Fibroblast of skin of left biceps (primary cell): ENCODE data around the gene ENGASE.

Experiments used
- DNase-seq, 2 experiments: peaks; one replicate each; pipeline ENCODE4 v3.0.0-alpha.2; 2013; ENCODE audit warnings: low read depth in 2 of 2

ENGASE gene

DNA sequence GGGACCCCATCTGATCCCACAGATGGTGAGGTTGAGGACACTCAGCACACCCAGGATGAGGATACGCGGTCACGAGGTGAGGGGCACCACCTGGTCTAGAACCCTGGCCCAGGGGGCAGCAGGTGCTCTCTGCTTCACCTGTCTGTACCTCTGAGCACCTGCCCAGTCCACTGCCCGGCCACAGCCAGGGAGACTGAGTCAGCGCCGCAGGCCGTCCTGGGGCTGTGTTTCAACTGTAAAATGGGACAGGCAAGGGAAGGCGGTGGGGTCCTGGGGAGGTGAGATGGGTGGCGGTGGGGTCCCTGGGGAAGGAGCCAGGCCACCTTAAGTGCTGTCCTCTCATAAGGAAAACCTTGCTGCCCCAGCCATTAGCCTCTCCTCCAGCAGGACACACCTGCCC, 60.4 kb downstream of the ENGASE start:
- DNase-seq = no peak

DNA sequence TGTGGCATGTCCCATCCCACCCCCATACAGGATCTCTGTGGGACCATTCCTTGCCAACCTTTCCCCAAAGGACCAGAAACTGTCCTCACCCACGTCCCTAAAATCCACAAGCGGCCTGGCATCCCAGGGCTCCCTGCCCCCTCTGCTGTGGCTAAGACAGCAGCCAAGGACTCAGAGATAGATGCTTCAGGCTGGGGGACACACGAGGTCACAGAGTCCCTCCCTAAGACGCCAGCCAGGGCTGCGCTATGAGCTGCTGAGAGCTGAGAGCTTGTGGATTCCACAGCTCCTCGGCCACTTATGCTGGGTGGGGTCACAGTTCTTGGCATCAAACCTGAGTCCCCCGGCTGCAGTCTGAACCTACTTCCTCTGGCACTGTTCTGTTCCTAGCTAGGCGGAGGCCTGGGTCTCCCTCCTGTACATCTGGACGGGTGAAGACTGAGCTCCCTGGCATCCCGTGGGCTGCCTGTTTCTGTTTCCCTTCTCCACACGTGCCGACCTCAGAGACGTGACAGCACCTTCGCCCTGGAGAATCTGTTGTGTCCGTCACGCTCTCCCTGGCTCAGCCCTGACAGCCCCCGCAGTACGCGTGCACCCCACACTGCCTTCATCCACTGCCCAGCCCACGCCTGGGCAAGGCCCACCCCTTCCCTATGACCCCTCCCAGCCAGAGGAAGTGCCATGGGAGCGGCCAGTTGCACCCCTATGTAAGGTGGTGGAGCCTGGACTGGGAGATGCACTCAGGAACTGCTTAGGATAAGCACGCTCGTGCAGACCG, 61.2 kb downstream of the ENGASE start:
- no peak for DNase-seq
